Thoracic aorta (tissue), 2 donors: Measurements from ENCODE around the gene RAC2. TPM values are rescaled to one million over a fixed set of nuclear protein-coding genes. Genes with fewer than 3 reads are reported as not detected.

ENCODE experiments used
- ATAC-seq: fragments of 150-250 bp; one replicate; pipeline ENCODE4 v1.8.0; 2017; ENCODE audit warnings: low read depth; ENCODE audit not compliant: insufficient number of reproducible peaks, low FRiP score
- DNase-seq: peaks from one replicate; pipeline ENCODE4 v3.0.0-alpha.2; 2020; ENCODE audit warnings: low spot score
- H3K27ac ChIP-seq, 2 donors: fragments of 200-600 bp; sonication (generic); 1 replicate in 1 of 2; 2 replicates in 1 of 2; pipeline ENCODE4 v1.5.1; 2016; ENCODE audit warnings: mild to moderate bottlenecking in 2 of 2, moderate library complexity in 2 of 2
- H3K27me3 ChIP-seq: fragments of 200-600 bp; sonication (generic); replicated peaks from 2 replicates; pipeline ENCODE4 v1.6.0; 2016; ENCODE audit warnings: mild to moderate bottlenecking; ENCODE audit not compliant: insufficient read depth
- H3K36me3 ChIP-seq: fragments of 200-600 bp; sonication (generic); one replicate; pipeline ENCODE4 v1.5.1; 2016
- H3K4me1 ChIP-seq, 2 donors: fragments of 200-600 bp; sonication (generic); 1 replicate in 1 of 2; 2 replicates in 1 of 2; pipeline versions ENCODE4 v1.5.1 to v1.6.0; 2016; ENCODE audit warnings: low read depth in 2 of 2, mild to moderate bottlenecking in 1 of 2; ENCODE audit not compliant: control insufficient read depth in 1 of 2
- H3K4me3 ChIP-seq: fragments of 200-600 bp; sonication (generic); 2 replicates; pipeline ENCODE4 v1.5.1; 2016; ENCODE audit warnings: mild to moderate bottlenecking
- H3K9me3 ChIP-seq: fragments of 200-600 bp; sonication (generic); 2 replicates; pipeline ENCODE4 v1.5.1; 2016
- CTCF ChIP-seq: fragments of 200-600 bp; sonication (generic); IDR thresholded peaks from one replicate; pipeline ENCODE4 v1.5.1; 2019; ENCODE audit warnings: antibody characterized with exemption
- total RNA-seq, 2 donors: library from RNA; depleted of rRNA; stranded (reverse); fragments of >200 nt; gene quantifications; one replicate each; pipeline versions ENCODE4 v1.1.0 to v1.2.3, GENCODE V29; 2016

RAC2 gene
- total RNA-seq, 2 donors from 2014 or later: 10.7 to 16.2 TPM

- no peak for DNase-seq
- no peak for TF ChIP-seq CTCF
Observed at GRCh38 chr22:37177221-37177620, 66.8 kb downstream of the RAC2 start.

GRCh38 chr22:37176464-37177061, 67.5 kb downstream of the RAC2 start:
- no peak overlapping the region for H3K27ac ChIP-seq
- no peaks in the 10 kb centered on the region for H3K36me3 ChIP-seq
- no peaks in the 10 kb centered on the region for H3K27me3 ChIP-seq
- no peak for TF ChIP-seq CTCF
- ATAC-seq: peak; percentile 11
- H3K4me1 ChIP-seq: peaks cover 9 to 16% of the 10 kb centered on the region in 2 donors
- peak overlapping the region; percentile 55 for H3K4me3 ChIP-seq
- DNase-seq: no peak
- H3K9me3 ChIP-seq: no peaks in the 10 kb centered on the region

More at GRCh38 chr22:37177221-37177620, 66.8 kb downstream of the RAC2 start:
- no peaks in the 10 kb centered on the region for H3K36me3 ChIP-seq
- H3K27ac ChIP-seq: no peak overlapping the region
- H3K27me3 ChIP-seq: no peaks in the 10 kb centered on the region
- H3K9me3 ChIP-seq: no peaks in the 10 kb centered on the region
- H3K4me3 ChIP-seq: no peak overlapping the region
- no peak for ATAC-seq
- H3K4me1 ChIP-seq: peaks cover 9 to 16% of the 10 kb centered on the region in 2 donors

GRCh38 chr22:37175414-37176281, 68.4 kb downstream of the RAC2 start:
- no peaks in the 10 kb centered on the region for H3K36me3 ChIP-seq
- TF ChIP-seq CTCF: no peak
- H3K27ac ChIP-seq: no peak overlapping the region
- ATAC-seq: no peak
- DNase-seq: no peak
- no peaks in the 10 kb centered on the region for H3K27me3 ChIP-seq
- no peaks in the 10 kb centered on the region for H3K9me3 ChIP-seq
- peaks cover 9 to 16% of the 10 kb centered on the region in 2 donors for H3K4me1 ChIP-seq
- H3K4me3 ChIP-seq: no peak overlapping the region

Other genes starting within 250 kb of the RAC2 start
- 10 to 100 TPM in 1 of 2 donors, 1 to 10 TPM in 1; 8.5 to 26.9 TPM for gene TST, start 224.8 kb downstream of the RAC2 start, total RNA-seq
- gene MPST, start 224.5 kb downstream of the RAC2 start, total RNA-seq: 100 to 1,000 TPM in 1 of 2 donors, 10 to 100 TPM in 1; 70.1 to 108 TPM
- 10 to 100 TPM; 16.7 to 32.4 TPM for gene KCTD17, start 192.5 kb downstream of the RAC2 start, total RNA-seq
- not detected for gene TMPRSS6, start 134.6 kb downstream of the RAC2 start, total RNA-seq
- gene IL2RB, start 94.4 kb downstream of the RAC2 start, total RNA-seq: 10 to 100 TPM in 1 of 2 donors, 1 to 10 TPM in 1; 2.0 to 13.1 TPM
- gene C1QTNF6, start 56.0 kb downstream of the RAC2 start, total RNA-seq: 1 to 10 TPM; 1.9 to 2.1 TPM
- gene SSTR3, start 31.8 kb downstream of the RAC2 start, total RNA-seq: not detected
- 10 to 100 TPM; 50.8 to 78.0 TPM for gene CYTH4, start 38.2 kb upstream of the RAC2 start, total RNA-seq
- not detected for gene ELFN2, start 183.2 kb upstream of the RAC2 start, total RNA-seq
- 10 to 100 TPM; 18.1 to 25.5 TPM for gene MFNG, start 242.1 kb upstream of the RAC2 start, total RNA-seq